ENCODE data around the gene FAM136A. TPM values are rescaled to one million over a fixed set of nuclear protein-coding genes. Genes with fewer than 3 reads are reported as not detected.

FAM136A gene
- total and polyA plus RNA-seq, 2 donors (not counting 1 experiment from before 2014, with no cell fraction given), result 31.1 to 41.6 TPM

DNA sequence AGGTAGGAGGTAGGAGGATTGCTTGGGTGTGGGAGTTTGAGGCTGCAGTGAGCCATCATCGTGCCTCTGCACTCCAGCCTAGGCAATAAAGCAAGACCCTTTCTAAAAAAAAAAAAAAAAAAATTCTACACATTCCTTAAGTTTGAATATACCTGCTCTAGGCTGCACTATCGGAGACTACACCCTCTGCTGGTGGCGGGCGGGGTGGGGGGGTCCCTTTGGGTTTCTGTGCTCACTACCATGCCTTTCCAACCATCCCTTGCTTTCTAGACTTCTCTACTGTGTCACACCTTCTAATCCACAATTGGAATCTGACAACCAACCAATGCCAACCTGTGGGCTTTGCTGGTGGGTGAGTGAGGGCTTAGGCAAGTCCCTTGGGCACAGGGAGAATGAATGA is 34.7 kb upstream of the FAM136A start:
- Histone ChIP-seq H3K4me2 (replicated peaks; ENCODE audit: low read depth, low read length, poor library complexity, severe bottlenecking) (no peak overlapping the region), H3K79me2 (ENCODE audit: control insufficient read depth, insufficient read depth, low read length) (no peaks in the 10 kb centered on the region), H4K20me1 (ENCODE audit: control insufficient read depth, insufficient read depth, low read length, poor library complexity, severe bottlenecking) (no peaks in the 10 kb centered on the region), H3K27ac (ENCODE audit: low read length in 2 of 2) (no peak overlapping the region), H3K4me3 (ENCODE audit: control extremely low read depth in 1 of 5, extremely low read depth in 1 of 5, insufficient read depth in 1 of 5, low read depth in 2 of 5, low read length in 4 of 5) (no peak overlapping the region), H2AFZ (ENCODE audit: insufficient read depth, low read depth, low read length, poor library complexity, severe bottlenecking) (no peak overlapping the region), H3K4me1 (ENCODE audit: control insufficient read depth in 2 of 2, insufficient read depth in 2 of 2, low read length in 2 of 2) (peaks cover 0 to 4% of the 10 kb centered on the region in 2 donors), H3K9me3 (ENCODE audit: control extremely low read depth in 1 of 3, control insufficient read depth in 2 of 3, insufficient read depth in 1 of 3, low read length in 2 of 3) (no peaks in the 10 kb centered on the region), H3K9ac (ENCODE audit: low read length) (no peak overlapping the region), H3K27me3 (replicated peaks in 1 of 4; ENCODE audit: control extremely low read depth in 1 of 4, control insufficient read depth in 3 of 4, insufficient read depth in 4 of 4, low read length in 3 of 4) (peaks cover 0 to 12% (median 1%) of the 10 kb centered on the region in 4 experiments), H3K36me3 (replicated peaks in 1 of 2; ENCODE audit: control extremely low read depth in 1 of 2, control insufficient read depth in 1 of 2, extremely low read depth in 1 of 2, insufficient read depth in 2 of 2, low read length in 1 of 2) (no peaks in the 10 kb centered on the region)
- Mint-ChIP-seq H3K27me3 (peaks cover 14% of the 10 kb centered on the region), H3K4me3 (no peak overlapping the region), H3K27ac (no peak overlapping the region), H3K9me3 (ENCODE audit: insufficient read depth) (no peaks in the 10 kb centered on the region), H3K4me1 (no peaks in the 10 kb centered on the region)
- ATAC-seq (ENCODE audit: low read depth) (no peak), DNase-seq (no peak)
- ChIA-PET POLR2A (no interaction called here), CTCF (interaction anchor here (0.5 kb wide), 1 partner anchor 64 kb away, joined by 4 read pairs; no protein-coding TSS in a partner anchor)
- TF ChIP-seq EZH2 (IDR thresholded peaks at IDR 0.05; ENCODE audit: borderline replicate concordance, insufficient read depth, low read depth, low read length, poor library complexity, severe bottlenecking), result no peak
- TF ChIP-seq, protein P1, sequence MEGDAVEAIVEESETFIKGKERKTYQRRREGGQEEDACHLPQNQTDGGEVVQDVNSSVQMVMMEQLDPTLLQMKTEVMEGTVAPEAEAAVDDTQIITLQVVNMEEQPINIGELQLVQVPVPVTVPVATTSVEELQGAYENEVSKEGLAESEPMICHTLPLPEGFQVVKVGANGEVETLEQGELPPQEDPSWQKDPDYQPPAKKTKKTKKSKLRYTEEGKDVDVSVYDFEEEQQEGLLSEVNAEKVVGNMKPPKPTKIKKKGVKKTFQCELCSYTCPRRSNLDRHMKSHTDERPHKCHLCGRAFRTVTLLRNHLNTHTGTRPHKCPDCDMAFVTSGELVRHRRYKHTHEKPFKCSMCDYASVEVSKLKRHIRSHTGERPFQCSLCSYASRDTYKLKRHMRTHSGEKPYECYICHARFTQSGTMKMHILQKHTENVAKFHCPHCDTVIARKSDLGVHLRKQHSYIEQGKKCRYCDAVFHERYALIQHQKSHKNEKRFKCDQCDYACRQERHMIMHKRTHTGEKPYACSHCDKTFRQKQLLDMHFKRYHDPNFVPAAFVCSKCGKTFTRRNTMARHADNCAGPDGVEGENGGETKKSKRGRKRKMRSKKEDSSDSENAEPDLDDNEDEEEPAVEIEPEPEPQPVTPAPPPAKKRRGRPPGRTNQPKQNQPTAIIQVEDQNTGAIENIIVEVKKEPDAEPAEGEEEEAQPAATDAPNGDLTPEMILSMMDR (IDR thresholded peaks at IDR 0.05), result no peak
- intact Hi-C loops (cut with micrococcal nuclease), result no loop called here
- 78% methylated on average over 3 of the region's 4 CpGs for WGBS (ENCODE audit: insufficient coverage)

DNA sequence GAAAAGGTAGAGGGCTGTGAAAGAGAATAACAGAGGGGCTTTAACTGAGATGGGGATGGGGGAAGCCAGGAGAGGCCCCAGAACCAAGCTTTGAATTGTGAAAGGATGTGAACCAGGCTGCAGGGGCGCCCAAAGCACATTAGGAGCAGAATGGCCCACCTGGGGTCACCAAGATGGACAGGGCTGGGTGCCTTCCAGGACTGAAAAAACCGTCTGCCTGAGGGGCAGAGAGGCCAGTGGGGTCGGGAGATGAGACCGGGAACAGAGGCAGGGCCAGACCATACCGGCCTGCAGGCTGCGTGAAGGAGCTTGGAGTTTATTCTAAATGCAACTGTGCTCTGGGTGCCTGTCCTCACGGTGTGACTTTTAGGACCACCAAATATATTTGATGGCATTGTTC is 29.1 kb upstream of the FAM136A start:
- no peak for ATAC-seq (ENCODE audit: low read depth)
- CTCF ChIA-PET, result interaction anchor here (0.7 kb wide), 1 partner anchor 9 kb away, joined by 3 read pairs; no protein-coding TSS in a partner anchor

More for the DNA sequence above, 29.1 kb upstream of the FAM136A start:
- Histone ChIP-seq H3K4me3 (ENCODE audit: control extremely low read depth in 1 of 5, extremely low read depth in 1 of 5, insufficient read depth in 1 of 5, low read depth in 2 of 5, low read length in 4 of 5) (no peak overlapping the region), H3K27me3 (replicated peaks in 1 of 4; ENCODE audit: control extremely low read depth in 1 of 4, control insufficient read depth in 3 of 4, insufficient read depth in 4 of 4, low read length in 3 of 4) (no peaks in the 10 kb centered on the region), H3K9me3 (ENCODE audit: control extremely low read depth in 1 of 3, control insufficient read depth in 2 of 3, insufficient read depth in 1 of 3, low read length in 2 of 3) (no peaks in the 10 kb centered on the region), H3K4me2 (replicated peaks; ENCODE audit: low read depth, low read length, poor library complexity, severe bottlenecking) (no peak overlapping the region), H2AFZ (ENCODE audit: insufficient read depth, low read depth, low read length, poor library complexity, severe bottlenecking) (no peak overlapping the region), H3K9ac (ENCODE audit: low read length) (no peak overlapping the region), H3K27ac (ENCODE audit: low read length in 2 of 2) (no peak overlapping the region), H3K79me2 (ENCODE audit: control insufficient read depth, insufficient read depth, low read length) (no peaks in the 10 kb centered on the region), H3K4me1 (ENCODE audit: control insufficient read depth in 2 of 2, insufficient read depth in 2 of 2, low read length in 2 of 2) (no peaks in the 10 kb centered on the region), H4K20me1 (ENCODE audit: control insufficient read depth, insufficient read depth, low read length, poor library complexity, severe bottlenecking) (no peaks in the 10 kb centered on the region), H3K36me3 (replicated peaks in 1 of 2; ENCODE audit: control extremely low read depth in 1 of 2, control insufficient read depth in 1 of 2, extremely low read depth in 1 of 2, insufficient read depth in 2 of 2, low read length in 1 of 2) (no peaks in the 10 kb centered on the region)
- DNase-seq, result no peak
- H3K4me3 Mint-ChIP-seq, result no peak overlapping the region
- POLR2A ChIA-PET, result no interaction called here
- TF ChIP-seq, protein P1 (IDR thresholded peaks at IDR 0.05), result no peak
- no peak for TF ChIP-seq EZH2 (IDR thresholded peaks at IDR 0.05; ENCODE audit: borderline replicate concordance, insufficient read depth, low read depth, low read length, poor library complexity, severe bottlenecking)
- H3K4me1 Mint-ChIP-seq, result no peaks in the 10 kb centered on the region
- 84% methylated on average over 7 of the region's 7 CpGs for WGBS (ENCODE audit: insufficient coverage)
- H3K9me3 Mint-ChIP-seq (ENCODE audit: insufficient read depth), result no peaks in the 10 kb centered on the region
- H3K27ac Mint-ChIP-seq, result no peak overlapping the region
- H3K27me3 Mint-ChIP-seq, result peaks cover 13% of the 10 kb centered on the region
- intact Hi-C loops (cut with micrococcal nuclease), result no loop called here

All from B cell (primary cell).